AG04449 (cell line): ENCODE measurements around the gene ACTR10.

ENCODE experiments used
- CTCF ChIA-PET: fragments of 350-600 bp; formaldehyde crosslinking; extraction: SDS; loops from one replicate; lab custom pipeline; 2021; ENCODE audit warnings: antibody characterized with exemption; lab: Yijun Ruan, JAX
- POLR2A ChIA-PET: fragments of 400-600, 350-600 bp; formaldehyde crosslinking; extraction: SDS; loops from one replicate; lab custom pipeline; 2020; ENCODE audit warnings: antibody characterized with exemption, inconsistent platforms; lab: Yijun Ruan, JAX
- DNase-seq: peaks from one replicate; pipeline ENCODE4 v3.0.0-alpha.2; 2010; ENCODE audit warnings: low read depth, low spot score
- H3K4me3 ChIP-seq: 2 replicates; pipeline ENCODE4 v1.5.1; 2011; ENCODE audit warnings: low read depth, mild to moderate bottlenecking, control low read depth, low read length
- CTCF ChIP-seq: IDR thresholded peaks from one replicate; pipeline ENCODE4 v1.5.1; 2011; ENCODE audit warnings: mild to moderate bottlenecking, moderate library complexity, low read length, control low read depth, inconsistent platforms; ENCODE audit not compliant: insufficient read depth; ENCODE audit errors: missing control alignments

Gene ACTR10

GRCh38 chr14:58239244-58240195, 39.6 kb downstream of the ACTR10 start:
- TF ChIP-seq CTCF = no peak
- no peak for DNase-seq
- ChIA-PET CTCF (no interaction called here), POLR2A (no interaction called here)
- peak overlapping the region; percentile 59 for H3K4me3 ChIP-seq

DNA sequence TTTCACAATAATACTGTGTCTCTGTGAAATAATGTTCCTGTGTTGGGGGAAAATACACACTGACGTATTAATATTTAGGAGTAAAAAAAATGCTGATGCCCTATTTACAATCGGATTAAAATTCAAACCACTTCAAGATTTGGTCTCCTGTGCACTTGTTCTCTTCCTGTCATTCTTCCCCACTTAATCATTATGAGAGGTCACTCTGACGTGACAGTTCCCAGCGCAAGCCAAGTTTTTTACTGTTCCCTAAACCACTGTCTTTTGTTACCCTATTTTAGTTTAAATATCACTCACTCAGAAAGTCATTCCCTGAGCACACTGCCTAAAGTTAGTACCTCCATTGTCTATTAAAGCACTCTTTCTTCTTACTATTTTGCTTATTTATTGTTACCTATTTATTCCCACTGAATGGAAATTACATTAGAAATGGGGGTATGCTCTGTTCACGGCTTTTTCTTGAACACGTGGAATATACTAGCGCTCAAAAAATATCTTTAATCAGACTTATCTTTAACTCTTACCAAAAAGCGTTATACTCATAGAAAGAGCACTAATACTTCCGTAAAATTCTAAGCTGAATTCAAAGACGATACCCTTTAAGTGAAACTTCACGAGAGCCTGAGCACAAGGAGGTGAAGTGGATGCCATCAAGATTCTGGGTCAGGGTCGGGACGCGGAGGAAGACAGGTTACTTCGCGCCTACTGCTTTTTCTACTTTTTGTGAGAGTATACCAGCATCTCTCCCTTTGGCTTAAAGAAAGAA, 44.0 kb downstream of the ACTR10 start:
- no peak for TF ChIP-seq CTCF
- ChIA-PET POLR2A (interaction anchor here (1.7 kb wide), 1 partner anchor 54 kb away, joined by 6 read pairs; the partner anchor contains the start of gene ARID4A), CTCF (interaction anchor here (0.7 to 1.5 kb wide), 4 partner anchors 21 to 135 kb away, joined by 3 to 5 read pairs (median 4); no protein-coding TSS in a partner anchor)
- peak overlapping the region; percentile 55 for H3K4me3 ChIP-seq
- DNase-seq = no peak

GRCh38 chr14:58244556-58245387, 44.8 kb downstream of the ACTR10 start, which contains the start of gene PSMA3:
Gene PSMA3 (plus strand): TSS chr14:58244843. CDS start chr14:58244921, 78 bp downstream.
- peak within 1 kb of the TSS; percentile 96 for H3K4me3 ChIP-seq
- CTCF ChIA-PET = interaction anchor here (0.7 to 1.8 kb wide), 5 partner anchors 20 to 136 kb away, joined by 3 to 5 read pairs (median 5); no protein-coding TSS in a partner anchor
- DNase-seq = peak; percentile 77
- POLR2A ChIA-PET = interaction anchor here (0.6 to 1.7 kb wide), 2 partner anchors 48 to 54 kb away, joined by 6 read pairs; partner anchors contain the start of gene ARID4A
- TF ChIP-seq CTCF = no peak

GRCh38 chr14:58245562-58245961, 45.6 kb downstream of the ACTR10 start:
- DNase-seq = no peak
- ChIA-PET CTCF (interaction anchor here (0.6 to 1.8 kb wide), 4 partner anchors 17 to 137 kb away, joined by 3 to 5 read pairs (median 4); no protein-coding TSS in a partner anchor), POLR2A (interaction anchor here (0.6 to 1.7 kb wide), 2 partner anchors 23 to 53 kb away, joined by 3 to 6 read pairs; partner anchors contain the start of gene ARID4A)
- TF ChIP-seq CTCF = no peak
- H3K4me3 ChIP-seq = peak overlapping the region; percentile 96

DNA sequence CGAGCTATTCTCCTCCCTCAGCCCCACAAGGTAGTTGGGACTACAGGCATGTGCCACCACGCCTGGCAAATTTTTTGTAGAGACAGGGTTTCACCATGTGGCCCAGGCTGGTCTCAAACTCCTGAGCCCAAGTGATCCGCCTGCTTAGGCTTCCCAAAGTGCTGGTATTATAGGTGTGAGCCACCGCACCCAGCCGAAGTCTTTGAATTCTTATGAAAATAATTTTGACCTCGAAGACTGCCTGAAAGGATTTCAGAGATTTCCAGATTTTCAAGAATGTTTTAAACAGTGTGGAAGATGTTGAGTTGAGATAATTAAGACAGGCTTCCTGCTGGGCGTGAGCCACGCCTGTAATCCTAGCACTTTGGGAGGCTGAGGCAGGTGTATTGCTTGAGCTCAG, 49.7 kb downstream of the ACTR10 start:
- ChIA-PET CTCF (no interaction called here), POLR2A (no interaction called here)
- no peak overlapping the region for H3K4me3 ChIP-seq
- TF ChIP-seq CTCF = no peak
- DNase-seq = no peak
